HepG2 (cell line): ENCODE results near the gene GLB1L3. TPM values are rescaled to one million over a fixed set of nuclear protein-coding genes. Genes with fewer than 3 reads are reported as not detected.

Experiments
- ELF3 ChIP-seq: IDR thresholded peaks from 2 replicates; pipeline ENCODE4 v1.6.1; 2016; ENCODE audit warnings: missing genetic modification reagents, missing compliant biosample characterization
- ETV5 ChIP-seq: IDR thresholded peaks from 2 replicates; pipeline ENCODE4 v1.6.1; 2018; ENCODE audit warnings: missing biosample characterization, missing genetic modification reagents, inconsistent platforms, borderline replicate concordance
- FOSL2 ChIP-seq: sonication (generic); formaldehyde crosslinking; IDR thresholded peaks from 2 replicates; pipeline ENCODE4 v1.4.0; 2020; ENCODE audit warnings: missing genetic modification reagents
- FOXO1 ChIP-seq: sonication (generic); formaldehyde crosslinking; IDR thresholded peaks from 2 replicates; pipeline ENCODE4 v1.4.0; 2020; ENCODE audit warnings: missing genetic modification reagents
- GATAD1 ChIP-seq: IDR thresholded peaks from 2 replicates; pipeline ENCODE4 v1.6.1; 2016; ENCODE audit warnings: missing genetic modification reagents, missing compliant biosample characterization
- HES4 ChIP-seq: sonication (generic); formaldehyde crosslinking; IDR thresholded peaks from 2 replicates; pipeline ENCODE4 v1.9.0; 2021; ENCODE audit warnings: mild to moderate bottlenecking, missing genetic modification reagents, borderline replicate concordance
- KAT7 ChIP-seq: IDR thresholded peaks from 2 replicates; pipeline ENCODE4 v1.6.1; 2018; ENCODE audit warnings: borderline replicate concordance, missing compliant biosample characterization
- KDM2A ChIP-seq: sonication (generic); formaldehyde crosslinking; IDR thresholded peaks from 2 replicates; pipeline ENCODE4 v1.4.0; 2020; ENCODE audit warnings: low read depth, missing genetic modification reagents, borderline replicate concordance
- MTF2 ChIP-seq: sonication (generic); formaldehyde crosslinking; IDR thresholded peaks from 2 replicates; pipeline ENCODE4 v1.5.0; 2020; ENCODE audit warnings: missing genetic modification reagents, borderline replicate concordance
- NONO ChIP-seq, 2 experiments: fragments of 450-650 bp in 1 of 2; sonication (generic) in 1 of 2; formaldehyde crosslinking in 1 of 2; IDR thresholded peaks in 1 of 2; conservative IDR thresholded peaks in 1 of 2; 2 replicates each; pipeline versions ENCODE4 v1.6.1 to v1.8.0; 2017 to 2022; ENCODE audit warnings: mild to moderate bottlenecking in 1 of 2, missing genetic modification reagents in 1 of 2, moderate library complexity in 1 of 2
- PHF20 ChIP-seq: sonication (generic); formaldehyde crosslinking; IDR thresholded peaks from 2 replicates; pipeline ENCODE4 v1.5.0; 2020; ENCODE audit warnings: mild to moderate bottlenecking, missing genetic modification reagents
- PITX1 ChIP-seq: sonication (generic); formaldehyde crosslinking; IDR thresholded peaks from 2 replicates; pipeline ENCODE4 v1.5.1; 2020; ENCODE audit warnings: mild to moderate bottlenecking, missing genetic modification reagents
- SMAD9 ChIP-seq: sonication (generic); formaldehyde crosslinking; IDR thresholded peaks from 2 replicates; pipeline ENCODE4 v1.5.1; 2020; ENCODE audit warnings: mild to moderate bottlenecking, missing genetic modification reagents
- SNAI1 ChIP-seq: sonication (generic); formaldehyde crosslinking; IDR thresholded peaks from 2 replicates; pipeline ENCODE4 v1.5.0; 2020; ENCODE audit warnings: mild to moderate bottlenecking, missing genetic modification reagents, borderline replicate concordance
- SP4 ChIP-seq: sonication (generic); formaldehyde crosslinking; IDR thresholded peaks from 2 replicates; pipeline ENCODE4 v1.8.1; 2023; ENCODE audit warnings: mild to moderate bottlenecking, missing genetic modification reagents
- SPEN ChIP-seq: sonication (generic); formaldehyde crosslinking; IDR thresholded peaks from 2 replicates; pipeline ENCODE4 v1.5.1; 2020; ENCODE audit warnings: low read depth, mild to moderate bottlenecking, missing genetic modification reagents
- TBP ChIP-seq: sonication (generic); formaldehyde crosslinking; IDR thresholded peaks from 2 replicates; pipeline ENCODE4 v1.5.0; 2020; ENCODE audit warnings: missing genetic modification reagents
- ZFP41 ChIP-seq: sonication (generic); formaldehyde crosslinking; IDR thresholded peaks from 2 replicates; pipeline ENCODE4 v1.4.0; 2020; ENCODE audit warnings: mild to moderate bottlenecking, missing genetic modification reagents, borderline replicate concordance
- ZNF10 ChIP-seq: sonication (generic); formaldehyde crosslinking; IDR thresholded peaks from 2 replicates; pipeline ENCODE4 v1.4.0; 2020; ENCODE audit warnings: mild to moderate bottlenecking, low read depth, missing genetic modification reagents, borderline replicate concordance
- ZNF274 ChIP-seq: sonication (generic); formaldehyde crosslinking; IDR thresholded peaks from 2 replicates; pipeline ENCODE4 v1.5.1; 2020; ENCODE audit warnings: mild to moderate bottlenecking, missing genetic modification reagents
- ZNF547 ChIP-seq: sonication (generic); formaldehyde crosslinking; IDR thresholded peaks from 2 replicates; pipeline ENCODE4 v1.5.1; 2020; ENCODE audit warnings: mild to moderate bottlenecking, missing genetic modification reagents
- ZNF616 ChIP-seq: sonication (generic); formaldehyde crosslinking; IDR thresholded peaks from 2 replicates; pipeline ENCODE4 v1.5.0; 2020; ENCODE audit warnings: low read depth, mild to moderate bottlenecking, missing genetic modification reagents
- ZNF670 ChIP-seq: sonication (generic); formaldehyde crosslinking; IDR thresholded peaks from 2 replicates; pipeline ENCODE4 v1.8.0; 2022; ENCODE audit warnings: mild to moderate bottlenecking, missing genetic modification reagents, borderline replicate concordance
- ZNF720 ChIP-seq: sonication (generic); formaldehyde crosslinking; IDR thresholded peaks from 2 replicates; pipeline ENCODE4 v1.4.0; 2020; ENCODE audit warnings: missing genetic modification reagents
- ZNF766 ChIP-seq: sonication (generic); formaldehyde crosslinking; IDR thresholded peaks from 2 replicates; pipeline ENCODE4 v1.5.0; 2020; ENCODE audit warnings: missing genetic modification reagents, borderline replicate concordance
- polyA plus RNA-seq, 8 experiments: library from polyadenylated mRNA; depleted of rRNA in 3 of 8; stranded (reverse) in 7 of 8; unstranded in 1 of 8; fragments of >200 nt; fragmentation: Illumina TruSeq in 4 of 8; extraction: Trizol in 4 of 8; gene quantifications; 2 replicates each; pipeline versions ENCODE4 v1.2.1 to v1.2.3, GENCODE V29; 2011 to 2016; ENCODE audit warnings: low read depth in 4 of 8, missing spikeins in 1 of 8, mixed read lengths in 1 of 8; ENCODE audit not compliant: insufficient read depth in 1 of 8
- total RNA-seq, 5 experiments: library from RNA; depleted of rRNA; stranded (reverse); fragments of >200 nt; fragmentation: Illumina TruSeq; extraction: Trizol; gene quantifications; 2 replicates each; pipeline ENCODE4 v1.2.3, GENCODE V29; 2016; ENCODE audit warnings: low read depth in 1 of 5
- TF ChIP-seq, protein P1 (sequence below): IDR thresholded peaks from 2 replicates; pipeline ENCODE4 v1.6.1; 2016
- TF ChIP-seq, protein P2 (sequence below): sonication (generic); formaldehyde crosslinking; IDR thresholded peaks from 2 replicates; pipeline ENCODE4 v1.9.0; 2021; ENCODE audit warnings: missing genetic modification reagents, borderline replicate concordance

GLB1L3 gene
- total and polyA plus RNA-seq, 2 of the 13 experiments (the other 11 are each of a cell fraction or from before 2014, with no cell fraction given), result not detected

GRCh38 chr11:134360050-134360835, 84.1 kb downstream of the GLB1L3 start (continued):
- TF ChIP-seq NONO (IDR thresholded peaks at IDR 0.05), result no peak
- 0 out of 2 replicates have a peak, but pooled peaks have one; percentile 39 for TF ChIP-seq NONO (CRISPR knock-in tag; conservative IDR thresholded peaks at IDR 0.05)
- TF ChIP-seq SP4, result no peak
- TF ChIP-seq FOSL2 (CRISPR knock-in tag), result no peak
- TF ChIP-seq ETV5 (CRISPR knock-in tag), result peak; percentile 32; the same call in 1 of the 2 replicates
- TF ChIP-seq KDM2A (CRISPR knock-in tag), result peak; percentile 77; the same call in 1 of the 2 replicates
- 0 out of 2 replicates have a peak, but pooled peaks have one; percentile 20 for TF ChIP-seq GATAD1 (CRISPR knock-in tag)
- TF ChIP-seq PHF20 (CRISPR knock-in tag), result no peak
- TF ChIP-seq ELF3 (CRISPR knock-in tag), result peak; percentile 29; the same call in 1 of the 2 replicates
- TF ChIP-seq FOXO1 (CRISPR knock-in tag), result no peak
- no peak for TF ChIP-seq KAT7 (CRISPR knock-in tag)
- no peak for TF ChIP-seq HES4 (CRISPR knock-in tag)
- peak; percentile 22; the same call in 1 of the 2 replicates for TF ChIP-seq PITX1 (CRISPR knock-in tag)
- TF ChIP-seq ZNF766 (CRISPR knock-in tag), result no peak
- TF ChIP-seq ZNF670 (CRISPR knock-in tag), result no peak
- TF ChIP-seq SPEN (CRISPR knock-in tag), result peak; percentile 48; the same call in 1 of the 2 replicates
- TF ChIP-seq, protein P1, sequence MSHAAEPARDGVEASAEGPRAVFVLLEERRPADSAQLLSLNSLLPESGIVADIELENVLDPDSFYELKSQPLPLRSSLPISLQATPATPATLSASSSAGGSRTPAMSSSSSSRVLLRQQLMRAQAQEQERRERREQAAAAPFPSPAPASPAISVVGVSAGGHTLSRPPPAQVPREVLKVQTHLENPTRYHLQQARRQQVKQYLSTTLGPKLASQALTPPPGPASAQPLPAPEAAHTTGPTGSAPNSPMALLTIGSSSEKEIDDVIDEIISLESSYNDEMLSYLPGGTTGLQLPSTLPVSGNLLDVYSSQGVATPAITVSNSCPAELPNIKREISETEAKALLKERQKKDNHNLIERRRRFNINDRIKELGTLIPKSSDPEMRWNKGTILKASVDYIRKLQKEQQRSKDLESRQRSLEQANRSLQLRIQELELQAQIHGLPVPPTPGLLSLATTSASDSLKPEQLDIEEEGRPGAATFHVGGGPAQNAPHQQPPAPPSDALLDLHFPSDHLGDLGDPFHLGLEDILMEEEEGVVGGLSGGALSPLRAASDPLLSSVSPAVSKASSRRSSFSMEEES, result no peak
- TF ChIP-seq, protein P2, sequence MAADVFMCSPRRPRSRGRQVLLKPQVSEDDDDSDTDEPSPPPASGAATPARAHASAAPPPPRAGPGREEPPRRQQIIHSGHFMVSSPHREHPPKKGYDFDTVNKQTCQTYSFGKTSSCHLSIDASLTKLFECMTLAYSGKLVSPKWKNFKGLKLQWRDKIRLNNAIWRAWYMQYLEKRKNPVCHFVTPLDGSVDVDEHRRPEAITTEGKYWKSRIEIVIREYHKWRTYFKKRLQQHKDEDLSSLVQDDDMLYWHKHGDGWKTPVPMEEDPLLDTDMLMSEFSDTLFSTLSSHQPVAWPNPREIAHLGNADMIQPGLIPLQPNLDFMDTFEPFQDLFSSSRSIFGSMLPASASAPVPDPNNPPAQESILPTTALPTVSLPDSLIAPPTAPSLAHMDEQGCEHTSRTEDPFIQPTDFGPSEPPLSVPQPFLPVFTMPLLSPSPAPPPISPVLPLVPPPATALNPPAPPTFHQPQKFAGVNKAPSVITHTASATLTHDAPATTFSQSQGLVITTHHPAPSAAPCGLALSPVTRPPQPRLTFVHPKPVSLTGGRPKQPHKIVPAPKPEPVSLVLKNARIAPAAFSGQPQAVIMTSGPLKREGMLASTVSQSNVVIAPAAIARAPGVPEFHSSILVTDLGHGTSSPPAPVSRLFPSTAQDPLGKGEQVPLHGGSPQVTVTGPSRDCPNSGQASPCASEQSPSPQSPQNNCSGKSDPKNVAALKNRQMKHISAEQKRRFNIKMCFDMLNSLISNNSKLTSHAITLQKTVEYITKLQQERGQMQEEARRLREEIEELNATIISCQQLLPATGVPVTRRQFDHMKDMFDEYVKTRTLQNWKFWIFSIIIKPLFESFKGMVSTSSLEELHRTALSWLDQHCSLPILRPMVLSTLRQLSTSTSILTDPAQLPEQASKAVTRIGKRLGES, result no peak
- no peak for TF ChIP-seq ZNF10 (CRISPR knock-in tag)
- no peak for TF ChIP-seq SNAI1 (CRISPR knock-in tag)
- 0 out of 2 replicates have a peak, but pooled peaks have one; percentile 37 for TF ChIP-seq ZFP41 (CRISPR knock-in tag)
- TF ChIP-seq ZNF547 (CRISPR knock-in tag), result peak; percentile 56; the same call in 1 of the 2 replicates
- no peak for TF ChIP-seq ZNF720 (CRISPR knock-in tag)
- 0 out of 2 replicates have a peak, but pooled peaks have one; percentile 31 for TF ChIP-seq ZNF616
- TF ChIP-seq TBP (CRISPR knock-in tag), result no peak
- peak; percentile 73; the same call in 1 of the 2 replicates for TF ChIP-seq SMAD9
- TF ChIP-seq ZNF274 (CRISPR knock-in tag), result 0 out of 2 replicates have a peak, but pooled peaks have one; percentile 38
- no peak for TF ChIP-seq MTF2
